A673 (cell line): ENCODE measurements around the gene CCDC148. TPM values are rescaled to one million over a fixed set of nuclear protein-coding genes. Genes with fewer than 3 reads are reported as not detected.

ENCODE experiments used
- BruUV-seq: library from RNA; stranded (reverse); fragments of 400-500 nt; replicated peaks from 2 replicates; lab custom pipeline; 2021; lab: Mats Ljungman, UMichigan
- CTCF ChIA-PET: fragments of 300-600 bp; sonication (Branson Sonifier 250); formaldehyde crosslinking; loops from one replicate; lab custom pipeline; 2022; ENCODE audit warnings: antibody characterized with exemption; lab: Charles Lee
- POLR2A ChIA-PET: fragments of 300-600 bp; sonication (Branson Sonifier 250); formaldehyde crosslinking; loops from one replicate; lab custom pipeline; 2022; ENCODE audit warnings: antibody characterized with exemption; ENCODE audit not compliant: low non-redundant PET; lab: Charles Lee
- DNase-seq: peaks from one replicate; pipeline ENCODE4 v3.0.0-alpha.2; 2015; ENCODE audit warnings: low spot score
- H3K27ac ChIP-seq: fragments of 200-600 bp; sonication (generic); 2 replicates; pipeline ENCODE4 v1.5.1; 2016; ENCODE audit warnings: mixed run types, low read depth, mild to moderate bottlenecking, mixed read lengths, antibody characterized with exemption, low read length; ENCODE audit not compliant: poor library complexity, severe bottlenecking
- H3K27me3 ChIP-seq: fragments of 200-600 bp; sonication (generic); replicated peaks from 2 replicates; pipeline ENCODE4 v1.6.1; 2017; ENCODE audit warnings: mixed run types, low read depth, mild to moderate bottlenecking, mixed read lengths, antibody characterized with exemption, low read length; ENCODE audit not compliant: insufficient read depth, poor library complexity
- H3K36me3 ChIP-seq: fragments of 200-600 bp; sonication (generic); 2 replicates; pipeline ENCODE4 v1.6.1; 2016; ENCODE audit warnings: mixed run types, mild to moderate bottlenecking, mixed read lengths, antibody characterized with exemption, low read length; ENCODE audit not compliant: insufficient read depth, poor library complexity, severe bottlenecking
- H3K4me1 ChIP-seq: fragments of 200-600 bp; sonication (generic); 2 replicates; pipeline ENCODE4 v1.6.1; 2017; ENCODE audit warnings: mixed run types, mild to moderate bottlenecking, mixed read lengths, antibody characterized with exemption, low read length; ENCODE audit not compliant: insufficient read depth, poor library complexity, severe bottlenecking
- H3K4me3 ChIP-seq: fragments of 200-600 bp; sonication (generic); 2 replicates; pipeline ENCODE4 v1.5.1; 2016; ENCODE audit warnings: low read depth, mixed run types, mild to moderate bottlenecking, mixed read lengths, low read length; ENCODE audit not compliant: poor library complexity, severe bottlenecking
- H3K9me3 ChIP-seq: fragments of 200-600 bp; sonication (generic); 2 replicates; pipeline ENCODE4 v1.6.1; 2016; ENCODE audit warnings: mixed run types, low read depth, mild to moderate bottlenecking, mixed read lengths, antibody characterized with exemption, low read length; ENCODE audit not compliant: poor library complexity, severe bottlenecking
- CTCF ChIP-seq: fragments of 300-800, 200-600 bp; sonication (generic); conservative IDR thresholded peaks from 2 replicates; pipeline ENCODE4 v1.5.1; 2017; ENCODE audit warnings: low read depth, mild to moderate bottlenecking, antibody characterized with exemption, low read length, moderate library complexity, mixed read lengths
- EZH2 ChIP-seq: fragments of 200-600 bp; sonication (generic); IDR thresholded peaks from 2 replicates; pipeline ENCODE4 v1.6.1; 2017; ENCODE audit warnings: borderline replicate concordance, low read depth, mild to moderate bottlenecking, mixed read lengths, antibody characterized with exemption, low read length; ENCODE audit not compliant: poor library complexity, severe bottlenecking
- intact Hi-C: fragments of 100-400 bp; cut with micrococcal nuclease; formaldehyde crosslinking; loops from one replicate; pipeline ENCODE4 v1.10.0; 2022; ENCODE audit not compliant: unreplicated experiment
- total RNA-seq: library from RNA; stranded (reverse); gene quantifications from 2 replicates; pipeline ENCODE4 v1.2.3, GENCODE V29; 2021

Gene CCDC148
- total RNA-seq, 1 experiment from 2014 or later: 0.90 TPM

- no TSS peak for BruUV-seq
- Histone ChIP-seq H3K9me3 (no peaks in the 10 kb centered on the region), H3K4me1 (peaks cover 47% of the 10 kb centered on the region), H3K4me3 (no peak overlapping the region), H3K27me3 (no peaks in the 10 kb centered on the region), H3K27ac (no peak overlapping the region), H3K36me3 (no peaks in the 10 kb centered on the region)
- POLR2A ChIA-PET: no interaction called here
- no peak for TF ChIP-seq EZH2
- TF ChIP-seq CTCF: peak; percentile 38; the same call in 1 of the 2 replicates
- CTCF ChIA-PET: interaction anchor here (0.6 to 0.7 kb wide), 2 partner anchors 13 to 414 kb away, joined by 3 to 14 read pairs; no protein-coding TSS in a partner anchor
- DNase-seq: peak; percentile 41
- intact Hi-C loops: loop anchor here (5.0 kb wide), 1 partner anchor 82 kb away; no protein-coding TSS in a partner anchor
Observed at GRCh38 chr2:158460632-158461297, 4.2 kb upstream of the CCDC148 start.

- no peaks in the 10 kb centered on the region for H3K36me3 ChIP-seq
- POLR2A ChIA-PET: no interaction called here
- H3K4me1 ChIP-seq: peaks cover 44% of the 10 kb centered on the region
- peak; percentile 31 for DNase-seq
- no peaks in the 10 kb centered on the region for H3K27me3 ChIP-seq
- BruUV-seq: no TSS peak
- H3K9me3 ChIP-seq: no peaks in the 10 kb centered on the region
- peak overlapping the region; percentile 96 for H3K4me3 ChIP-seq
- intact Hi-C loops: loop anchor here (5.0 kb wide), 5 partner anchors 83 to 417 kb away; no protein-coding TSS in a partner anchor
- no peak for TF ChIP-seq EZH2
- no peak for TF ChIP-seq CTCF
- no peak overlapping the region for H3K27ac ChIP-seq
- CTCF ChIA-PET: no interaction called here
Observed at GRCh38 chr2:158459161-158460003, 2.8 kb upstream of the CCDC148 start.

GRCh38 chr2:158458617-158458920, 2.0 kb upstream of the CCDC148 start:
- CTCF ChIA-PET: no interaction called here
- DNase-seq: no peak
- Histone ChIP-seq H3K36me3 (no peaks in the 10 kb centered on the region), H3K27me3 (no peaks in the 10 kb centered on the region), H3K27ac (no peak overlapping the region), H3K4me3 (peak overlapping the region; percentile 96), H3K4me1 (peaks cover 39% of the 10 kb centered on the region), H3K9me3 (no peaks in the 10 kb centered on the region)
- TF ChIP-seq EZH2: no peak
- TF ChIP-seq CTCF: no peak
- BruUV-seq: TSS peak; percentile 36
- intact Hi-C loops: loop anchor here (5.0 kb wide), 4 partner anchors 159 to 416 kb away; no protein-coding TSS in a partner anchor
- POLR2A ChIA-PET: no interaction called here
